UCSD-AML1 (cell line): ENCODE results near the gene NUCB2.

Experiments
- DNase-seq: peaks from one replicate; lab custom pipeline; 2025; ENCODE audit not compliant: unreplicated experiment; lab: John Stamatoyannopoulos, UW

The NUCB2 gene

GRCh38 chr11:17331669-17332068, 55.1 kb downstream of the NUCB2 start:
- no peak for DNase-seq

GRCh38 chr11:17333799-17334586, 57.5 kb downstream of the NUCB2 start:
- no peak for DNase-seq

DNA sequence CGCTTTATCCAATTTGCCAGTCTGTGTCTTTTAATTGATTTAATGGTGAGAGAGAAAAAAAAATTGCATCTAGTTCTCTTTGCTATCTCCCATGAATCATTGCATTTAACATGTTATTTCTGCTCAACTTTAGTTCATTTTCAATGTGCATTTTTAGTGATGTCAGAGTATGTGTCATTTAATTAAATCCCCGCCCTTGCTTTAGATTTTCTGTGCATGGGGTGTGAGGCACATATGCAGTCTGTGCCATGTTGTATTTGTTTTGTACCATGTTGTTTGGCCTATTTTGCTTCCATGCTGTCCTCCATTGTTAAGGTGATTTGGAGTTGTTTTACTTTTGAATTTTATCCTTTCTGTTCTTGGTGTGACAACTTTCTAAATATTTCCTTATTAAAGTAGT, 66.7 kb downstream of the NUCB2 start:
- no peak for DNase-seq

DNA sequence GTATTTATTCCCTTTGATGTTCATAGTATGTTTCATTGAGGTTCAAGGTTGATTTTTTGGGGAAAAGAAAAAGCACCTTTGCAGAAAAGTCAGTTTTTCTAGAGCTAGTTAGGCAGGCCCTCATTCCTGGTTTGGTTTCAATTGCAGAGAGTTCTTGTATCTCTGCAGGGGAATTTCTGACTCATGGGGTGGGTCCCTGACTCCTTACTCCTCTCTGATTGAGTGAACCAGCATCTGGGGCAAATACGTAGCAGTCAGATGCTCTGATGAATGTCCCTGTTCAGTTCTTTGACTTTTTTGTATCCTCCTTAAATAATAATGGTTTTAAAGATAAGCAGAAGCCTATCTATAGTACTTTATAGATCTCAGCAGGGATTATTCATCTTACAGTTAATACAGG, 67.4 kb downstream of the NUCB2 start:
- no peak for DNase-seq

DNA sequence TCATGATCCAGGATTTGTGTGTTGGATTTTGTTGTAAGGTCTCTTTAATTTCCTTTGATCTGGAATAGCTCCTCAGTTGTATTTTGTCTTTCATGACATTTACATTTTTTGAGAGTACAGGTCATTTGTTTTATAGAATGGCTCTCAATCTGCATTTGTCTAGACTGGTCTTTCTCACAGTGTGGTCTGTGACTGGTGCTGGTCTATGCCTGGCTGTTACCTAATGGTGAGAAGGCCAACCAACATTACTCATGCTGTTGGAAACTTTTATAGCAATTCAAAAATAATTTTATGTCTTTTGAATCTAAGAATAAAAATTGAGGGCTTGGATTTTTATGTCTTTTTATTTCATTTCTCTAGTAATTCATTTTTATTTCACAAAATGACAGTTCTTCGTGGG, 71.1 kb downstream of the NUCB2 start:
- DNase-seq: no peak

DNA sequence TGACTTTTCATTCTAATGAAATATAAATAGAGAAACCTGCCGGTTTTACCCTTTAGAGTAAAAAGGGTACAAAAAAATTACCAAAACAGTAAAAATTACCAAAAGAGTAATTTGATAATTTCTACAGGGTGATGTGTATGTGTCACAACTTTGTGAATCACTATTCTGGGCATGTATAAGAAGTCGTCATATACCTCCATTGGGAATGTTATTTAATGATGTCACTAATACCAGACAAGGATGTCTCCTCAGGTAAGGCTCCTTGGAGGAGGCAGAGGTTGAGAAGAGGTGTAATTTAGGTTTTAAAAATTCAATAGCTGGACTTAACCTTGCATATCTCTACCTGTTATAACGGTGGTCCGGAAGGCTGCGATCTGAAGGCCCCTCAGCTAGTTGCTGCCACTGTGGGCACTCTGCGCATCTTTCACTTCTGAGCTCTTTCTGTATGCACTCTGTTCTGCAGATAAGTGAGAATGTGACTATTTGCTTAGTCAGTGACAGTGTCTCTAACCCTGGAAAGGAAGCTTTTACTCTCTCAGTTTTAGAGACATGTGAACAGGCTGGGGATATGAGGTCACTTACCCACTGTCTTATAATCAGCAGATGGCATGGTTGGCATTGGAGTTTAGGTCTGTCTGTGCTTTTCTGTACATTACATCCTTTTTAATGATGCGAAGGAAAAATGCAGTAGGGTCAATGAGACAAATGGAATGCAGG, 74.1 kb downstream of the NUCB2 start:
- no peak for DNase-seq

DNA sequence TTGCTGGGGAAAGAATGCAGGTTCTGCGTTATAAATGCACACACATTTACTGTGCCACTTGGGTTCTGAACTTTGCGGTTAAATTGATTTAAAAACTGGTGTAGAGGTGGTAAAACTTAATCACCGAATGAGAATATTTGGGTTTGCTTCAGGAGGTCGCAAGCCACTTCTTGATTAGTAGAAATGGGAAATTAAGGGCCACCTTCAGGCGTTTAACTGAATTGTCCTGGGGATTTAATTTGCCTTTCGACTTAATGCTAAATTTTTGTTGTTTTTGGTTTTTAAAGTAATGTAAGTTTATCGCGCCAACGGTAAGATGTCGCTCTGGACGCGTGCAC, 74.6 kb downstream of the NUCB2 start:
- no peak for DNase-seq

DNA sequence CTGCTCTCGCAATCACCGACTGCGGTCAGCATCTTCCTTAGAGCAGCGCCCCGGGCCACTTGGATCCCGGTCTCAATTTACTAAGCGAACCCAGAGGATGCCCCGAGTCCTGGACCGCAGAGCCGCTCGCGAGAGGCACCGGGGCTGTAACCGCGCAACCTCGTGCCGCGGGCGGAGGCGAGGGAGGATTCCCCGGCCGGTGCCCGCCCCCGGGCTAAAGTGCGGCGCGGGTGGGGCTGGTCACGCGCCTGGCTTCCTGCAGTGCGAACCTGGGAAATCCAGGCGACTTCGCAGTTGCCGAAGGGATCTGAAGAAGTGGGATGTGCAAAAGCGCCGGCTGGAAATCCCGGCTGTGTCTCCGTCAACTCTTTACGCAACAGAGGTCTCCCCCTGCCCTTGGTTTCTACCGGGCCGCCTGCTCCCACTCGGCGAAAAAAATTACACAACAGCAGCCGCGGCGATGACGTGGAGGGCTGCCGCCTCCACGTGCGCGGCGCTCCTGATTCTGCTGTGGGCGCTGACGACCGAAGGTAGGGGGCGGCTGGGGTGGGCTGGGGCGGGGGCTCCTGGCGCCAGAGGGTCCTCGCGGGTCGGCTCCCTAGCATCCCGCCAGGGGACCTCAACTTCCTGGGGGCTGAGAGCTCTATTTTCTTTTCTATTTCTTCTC, 75.1 kb downstream of the NUCB2 start, which contains the start of gene NCR3LG1:
Gene NCR3LG1 (plus strand): TSS at position 291 of the 667 bp plus-strand sequence. CDS start 170 bp downstream, at position 461.
- DNase-seq: peak; percentile 74

- peak; percentile 83 for DNase-seq
Measured at GRCh38 chr11:17352950-17353820, 76.6 kb downstream of the NUCB2 start.

- no peak for DNase-seq
Measured at GRCh38 chr11:17353821-17354600, 77.5 kb downstream of the NUCB2 start.

- DNase-seq: peak; percentile 10
Measured at GRCh38 chr11:17354601-17354991, 78.1 kb downstream of the NUCB2 start.

DNA sequence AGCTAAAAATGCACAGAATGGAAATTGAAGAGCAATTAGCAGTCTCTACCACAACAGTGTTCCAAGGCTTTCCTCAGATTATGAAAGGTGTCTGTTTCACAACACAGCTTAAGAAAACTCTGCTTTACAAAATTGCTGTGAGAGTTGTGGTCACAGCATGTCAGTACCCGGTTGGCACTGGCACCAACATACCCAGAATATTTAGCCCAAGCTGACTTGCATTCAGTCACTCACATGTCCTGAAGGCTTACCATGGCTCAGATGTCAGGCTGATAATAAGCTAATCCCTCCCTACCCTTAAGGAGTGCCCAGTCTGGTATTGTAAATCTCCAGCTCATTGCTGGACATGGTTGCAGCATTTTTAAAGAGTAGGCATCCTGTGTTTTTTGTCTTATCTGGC, 90.0 kb downstream of the NUCB2 start:
- DNase-seq: no peak

GRCh38 chr11:17368551-17368950, 92.0 kb downstream of the NUCB2 start:
- DNase-seq: no peak

GRCh38 chr11:17369094-17369493, 92.6 kb downstream of the NUCB2 start:
- DNase-seq: no peak

DNA sequence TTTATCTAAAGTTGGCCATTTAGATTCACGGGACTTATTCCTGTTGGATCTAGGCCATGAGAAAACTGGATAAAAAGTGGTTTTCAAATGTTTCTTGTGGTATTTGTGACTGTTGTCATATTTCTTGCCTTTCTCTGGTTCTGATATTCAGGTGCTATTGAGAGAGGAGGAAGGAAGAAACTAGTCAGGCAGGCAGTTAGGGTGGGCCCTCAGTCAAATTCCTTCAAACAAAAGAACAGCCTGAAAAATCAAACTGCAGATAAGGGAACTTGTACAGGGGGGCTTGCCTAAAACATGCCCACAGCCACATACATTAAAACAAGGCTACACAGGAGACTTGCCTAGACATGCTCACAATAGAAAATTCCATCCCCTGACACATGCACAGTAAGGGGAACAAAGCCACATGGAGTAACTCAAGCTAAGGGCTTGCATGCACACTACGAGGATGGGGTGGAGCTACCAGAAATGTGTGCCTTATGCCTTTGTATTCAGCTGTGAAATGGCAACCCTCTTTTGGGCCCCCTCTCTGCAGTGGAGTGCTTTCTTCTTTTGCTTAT, 93.2 kb downstream of the NUCB2 start:
- no peak for DNase-seq

DNA sequence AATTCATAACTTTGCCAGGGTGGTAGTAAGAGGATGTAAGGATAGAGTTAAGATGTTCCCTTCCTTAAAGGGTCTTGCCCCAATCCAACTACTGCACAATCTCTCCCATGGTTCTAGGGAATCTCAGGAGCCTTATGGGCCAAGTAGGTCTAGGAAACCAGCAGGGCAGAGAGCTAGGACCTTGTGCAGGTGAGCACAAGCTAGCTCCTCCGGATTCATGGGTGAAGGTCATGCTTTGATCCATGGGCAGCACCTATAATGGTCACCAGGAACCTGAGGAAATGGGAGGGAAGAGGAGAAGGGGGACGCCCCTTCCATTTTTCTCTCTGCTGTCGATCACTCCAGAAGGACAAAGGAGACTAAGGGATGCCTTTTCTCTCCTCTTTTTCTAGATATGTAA, 95.1 kb downstream of the NUCB2 start:
- no peak for DNase-seq

- DNase-seq: no peak
Measured at GRCh38 chr11:17375547-17375946, 99.0 kb downstream of the NUCB2 start.

DNA sequence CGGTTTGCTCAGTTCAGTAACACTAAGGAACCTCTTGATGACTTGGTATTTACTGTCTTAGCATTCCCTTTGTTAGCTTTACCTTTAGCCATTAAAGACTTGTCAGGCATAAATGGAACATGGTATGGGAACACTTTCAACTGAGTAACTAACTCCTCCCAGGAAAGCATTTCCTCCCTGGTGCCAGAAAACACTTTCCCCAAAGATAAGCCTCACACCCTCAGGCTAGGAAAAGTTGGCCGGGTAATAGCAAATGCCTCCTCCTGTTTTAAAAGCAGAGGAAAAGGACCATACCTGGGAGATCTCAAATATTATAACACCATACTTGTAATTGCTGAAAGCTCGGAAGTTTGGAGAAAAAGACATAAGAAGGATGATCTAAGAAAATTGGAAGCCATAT, 100.0 kb downstream of the NUCB2 start:
- DNase-seq: no peak

DNA sequence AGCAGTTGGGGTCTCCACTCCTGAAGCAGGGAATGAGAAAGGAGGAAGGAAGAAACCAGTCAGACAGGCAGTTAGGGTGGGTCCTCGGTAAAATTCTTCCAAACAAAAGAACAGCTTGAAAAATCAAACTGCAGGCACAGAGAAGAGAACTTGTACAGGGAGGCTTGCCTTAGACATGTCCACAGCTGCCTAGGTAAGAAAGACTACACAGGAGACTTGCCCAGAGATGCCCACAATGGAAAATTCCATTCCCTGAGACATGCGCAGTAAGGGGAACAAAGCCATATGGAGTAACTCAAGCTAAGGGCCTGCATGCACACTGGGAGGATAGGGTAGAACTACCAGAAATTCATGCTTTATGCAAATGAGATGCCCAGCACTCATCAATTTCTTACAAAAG, 102.1 kb downstream of the NUCB2 start:
- DNase-seq: no peak
